Measurements from ENCODE around the gene ADORA2A. TPM values are rescaled to one million over a fixed set of nuclear protein-coding genes. Genes with fewer than 3 reads are reported as not detected.
A peak's percentile ranks its signal among the peaks of the same experiment; 100 is the strongest.

Gene ADORA2A
- total RNA-seq, 1 experiment from 2014 or later = 0.96 TPM

DNA sequence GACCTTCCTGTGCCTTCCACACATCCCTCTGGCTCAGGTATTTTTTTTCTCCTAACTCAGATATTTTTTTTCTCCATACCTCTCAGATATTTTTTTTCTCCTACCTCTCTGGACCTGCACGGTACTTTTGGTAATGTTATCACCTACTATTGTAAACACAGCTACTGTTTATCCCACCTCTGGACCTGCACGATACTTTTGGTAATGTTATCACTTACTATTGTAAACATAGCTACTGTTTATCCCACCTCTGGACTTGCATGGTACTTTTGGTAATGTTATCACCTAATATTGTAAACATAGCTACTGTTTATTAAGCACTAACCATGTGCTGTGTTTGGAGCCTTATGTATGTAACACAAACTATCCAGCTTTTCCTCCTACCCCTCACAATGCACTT lies 55.6 kb downstream of the ADORA2A start:
- H3K27me3 Mint-ChIP-seq (ENCODE audit: insufficient read depth, unreplicated experiment) = no peaks in the 10 kb centered on the region
- peaks cover 30% of the 10 kb centered on the region for H3K4me1 Mint-ChIP-seq (ENCODE audit: insufficient read depth, unreplicated experiment)
- H3K27ac Mint-ChIP-seq (ENCODE audit: low read depth, unreplicated experiment) = no peak overlapping the region
- intact Hi-C loops (cut with micrococcal nuclease) = no loop called here
- BruUV-seq (replicated peaks) = TSS peak; percentile 55
- TF ChIP-seq, protein P1, sequence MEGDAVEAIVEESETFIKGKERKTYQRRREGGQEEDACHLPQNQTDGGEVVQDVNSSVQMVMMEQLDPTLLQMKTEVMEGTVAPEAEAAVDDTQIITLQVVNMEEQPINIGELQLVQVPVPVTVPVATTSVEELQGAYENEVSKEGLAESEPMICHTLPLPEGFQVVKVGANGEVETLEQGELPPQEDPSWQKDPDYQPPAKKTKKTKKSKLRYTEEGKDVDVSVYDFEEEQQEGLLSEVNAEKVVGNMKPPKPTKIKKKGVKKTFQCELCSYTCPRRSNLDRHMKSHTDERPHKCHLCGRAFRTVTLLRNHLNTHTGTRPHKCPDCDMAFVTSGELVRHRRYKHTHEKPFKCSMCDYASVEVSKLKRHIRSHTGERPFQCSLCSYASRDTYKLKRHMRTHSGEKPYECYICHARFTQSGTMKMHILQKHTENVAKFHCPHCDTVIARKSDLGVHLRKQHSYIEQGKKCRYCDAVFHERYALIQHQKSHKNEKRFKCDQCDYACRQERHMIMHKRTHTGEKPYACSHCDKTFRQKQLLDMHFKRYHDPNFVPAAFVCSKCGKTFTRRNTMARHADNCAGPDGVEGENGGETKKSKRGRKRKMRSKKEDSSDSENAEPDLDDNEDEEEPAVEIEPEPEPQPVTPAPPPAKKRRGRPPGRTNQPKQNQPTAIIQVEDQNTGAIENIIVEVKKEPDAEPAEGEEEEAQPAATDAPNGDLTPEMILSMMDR (IDR thresholded peaks at IDR 0.05; ENCODE audit: unreplicated experiment) = no peak
- H3K36me3 Mint-ChIP-seq (ENCODE audit: insufficient read depth, unreplicated experiment) = no peaks in the 10 kb centered on the region
- DNase-seq (ENCODE audit: unreplicated experiment) = no peak
- no peak overlapping the region for H3K4me3 Mint-ChIP-seq (ENCODE audit: unreplicated experiment)
- H3K9me3 Mint-ChIP-seq (ENCODE audit: unreplicated experiment) = no peaks in the 10 kb centered on the region
- ChIA-PET POLR2A (interaction anchor here (0.7 to 1.4 kb wide), 3 partner anchors 12 to 96 kb away, joined by 3 to 4 read pairs (median 4); no protein-coding TSS in a partner anchor), CTCF (interaction anchor here (0.6 kb wide), 4 partner anchors 22 to 579 kb away, joined by 3 to 4 read pairs (median 3); no protein-coding TSS in a partner anchor)

DNA sequence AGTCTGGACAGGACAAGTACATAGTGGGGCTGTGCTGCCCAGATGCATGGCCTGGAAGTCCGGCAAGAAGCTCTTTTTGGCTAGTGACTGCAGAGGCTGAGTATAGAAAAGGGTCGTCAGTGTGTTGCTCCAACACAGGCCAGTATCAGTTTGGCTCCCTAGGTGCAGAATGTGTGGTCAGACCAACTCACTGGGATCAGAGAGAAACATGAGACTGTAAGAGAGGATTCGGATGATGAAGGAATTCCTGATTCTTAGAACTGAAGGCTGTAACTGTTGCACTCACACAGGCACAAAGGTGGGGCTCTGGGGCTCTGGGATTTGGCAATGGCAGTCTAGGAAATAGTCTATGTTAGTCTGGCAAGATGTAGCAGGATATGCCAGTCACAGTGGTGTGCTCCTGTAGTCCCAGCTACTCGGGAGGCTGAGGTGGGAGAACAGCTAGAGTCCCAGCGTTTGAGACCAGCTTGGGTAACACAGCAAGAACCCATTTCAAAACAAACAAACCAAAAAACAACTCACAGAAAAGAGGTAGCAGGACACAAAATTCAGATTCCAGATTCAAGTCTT lies 56.7 kb downstream of the ADORA2A start:
- Mint-ChIP-seq H3K36me3 (ENCODE audit: insufficient read depth, unreplicated experiment) (no peaks in the 10 kb centered on the region), H3K27ac (ENCODE audit: low read depth, unreplicated experiment) (no peak overlapping the region), H3K4me3 (ENCODE audit: unreplicated experiment) (no peak overlapping the region), H3K4me1 (ENCODE audit: insufficient read depth, unreplicated experiment) (peaks cover 30% of the 10 kb centered on the region), H3K27me3 (ENCODE audit: insufficient read depth, unreplicated experiment) (no peaks in the 10 kb centered on the region), H3K9me3 (ENCODE audit: unreplicated experiment) (no peaks in the 10 kb centered on the region)
- TF ChIP-seq, protein P1 (IDR thresholded peaks at IDR 0.05; ENCODE audit: unreplicated experiment) = no peak
- CTCF ChIA-PET = interaction anchor here (0.6 to 1.4 kb wide), 3 partner anchors 61 to 1144 kb away, joined by 3 to 4 read pairs (median 3); no protein-coding TSS in a partner anchor
- BruUV-seq (replicated peaks) = no TSS peak
- DNase-seq (ENCODE audit: unreplicated experiment) = no peak
- POLR2A ChIA-PET = interaction anchor here (0.7 kb wide), 1 partner anchor 10 kb away, joined by 3 read pairs; no protein-coding TSS in a partner anchor
- intact Hi-C loops (cut with micrococcal nuclease) = no loop called here

DNA sequence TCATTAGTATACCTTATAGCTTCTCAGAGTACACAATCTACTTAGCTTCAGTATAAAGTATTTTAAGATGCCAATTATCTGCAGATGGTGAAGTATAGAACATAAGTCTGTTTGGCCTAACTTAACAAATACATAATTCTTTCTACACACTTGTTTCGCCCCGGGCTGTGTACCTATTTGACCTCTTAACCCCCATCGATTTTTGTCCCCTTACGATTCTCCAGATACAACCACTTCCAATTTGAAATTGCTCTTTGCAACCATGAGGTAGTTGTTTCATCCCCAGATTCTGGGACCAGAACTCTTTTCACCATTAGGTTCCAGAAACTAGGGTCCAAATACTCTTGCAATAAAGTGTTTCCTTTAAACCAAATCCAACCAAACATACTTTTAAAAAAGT lies 57.8 kb downstream of the ADORA2A start:
- TF ChIP-seq, protein P1 (IDR thresholded peaks at IDR 0.05; ENCODE audit: unreplicated experiment) = no peak
- Mint-ChIP-seq H3K27ac (ENCODE audit: low read depth, unreplicated experiment) (no peak overlapping the region), H3K4me1 (ENCODE audit: insufficient read depth, unreplicated experiment) (peaks cover 30% of the 10 kb centered on the region), H3K36me3 (ENCODE audit: insufficient read depth, unreplicated experiment) (no peaks in the 10 kb centered on the region), H3K9me3 (ENCODE audit: unreplicated experiment) (no peaks in the 10 kb centered on the region), H3K4me3 (ENCODE audit: unreplicated experiment) (no peak overlapping the region), H3K27me3 (ENCODE audit: insufficient read depth, unreplicated experiment) (no peaks in the 10 kb centered on the region)
- no TSS peak for BruUV-seq (replicated peaks)
- CTCF ChIA-PET = interaction anchor here (1.4 kb wide), 1 partner anchor 63 kb away, joined by 4 read pairs; no protein-coding TSS in a partner anchor
- POLR2A ChIA-PET = no interaction called here
- DNase-seq (ENCODE audit: unreplicated experiment) = no peak
- intact Hi-C loops (cut with micrococcal nuclease) = no loop called here

DNA sequence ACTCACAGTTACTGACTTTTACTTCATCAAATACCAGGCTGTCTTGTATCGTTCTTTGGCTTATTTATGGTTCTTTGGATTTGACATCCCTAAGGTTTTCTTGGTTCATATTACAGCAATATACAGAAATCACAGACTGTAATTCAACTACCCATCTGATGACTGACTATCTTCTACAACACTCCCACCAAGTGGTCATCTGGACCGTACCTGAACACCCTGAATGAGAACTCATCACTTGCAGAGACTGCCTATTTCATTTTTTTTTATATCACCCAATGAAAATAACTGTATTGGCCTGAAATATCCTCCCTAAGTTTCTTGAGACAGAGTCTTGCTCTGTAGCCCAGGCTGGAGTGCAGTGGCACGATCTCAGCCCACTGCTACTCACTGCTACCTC lies 58.2 kb downstream of the ADORA2A start:
- CTCF ChIA-PET = interaction anchor here (1.2 to 2.3 kb wide), 3 partner anchors 20 to 63 kb away, joined by 3 to 12 read pairs (median 4); no protein-coding TSS in a partner anchor
- POLR2A ChIA-PET = interaction anchor here (1.4 kb wide), 1 partner anchor 11 kb away, joined by 5 read pairs; no protein-coding TSS in a partner anchor
- no peak for DNase-seq (ENCODE audit: unreplicated experiment)
- H3K4me1 Mint-ChIP-seq (ENCODE audit: insufficient read depth, unreplicated experiment) = peaks cover 30% of the 10 kb centered on the region
- no peak overlapping the region for H3K27ac Mint-ChIP-seq (ENCODE audit: low read depth, unreplicated experiment)
- no peaks in the 10 kb centered on the region for H3K36me3 Mint-ChIP-seq (ENCODE audit: insufficient read depth, unreplicated experiment)
- no peaks in the 10 kb centered on the region for H3K9me3 Mint-ChIP-seq (ENCODE audit: unreplicated experiment)
- BruUV-seq (replicated peaks) = no TSS peak
- TF ChIP-seq, protein P1 (IDR thresholded peaks at IDR 0.05; ENCODE audit: unreplicated experiment) = no peak
- no peak overlapping the region for H3K4me3 Mint-ChIP-seq (ENCODE audit: unreplicated experiment)
- H3K27me3 Mint-ChIP-seq (ENCODE audit: insufficient read depth, unreplicated experiment) = no peaks in the 10 kb centered on the region
- intact Hi-C loops (cut with micrococcal nuclease) = no loop called here
